Measurements from ENCODE around the gene RIMBP2.
"Not testable (repeated sequence)": the region's sequence is repeated elsewhere in the genome, so short reads cannot be mapped to it uniquely, and the experiment has no call there.

The RIMBP2 gene

GRCh38 chr12:130715998-130716968 is at the start of gene RIMBP2:
RIMBP2 (minus strand) TSS chr12:130716299; CDS start chr12:130479013, 237,286 bp downstream.
- no peak for DNase-seq

GRCh38 chr12:130765186-130765659 is 49.1 kb upstream of the RIMBP2 start:
- DNase-seq = no peak

GRCh38 chr12:130764475-130765185 is 48.5 kb upstream of the RIMBP2 start:
- DNase-seq = peak; percentile 14

GRCh38 chr12:130764073-130764472 is 48.0 kb upstream of the RIMBP2 start:
- no peak for DNase-seq

GRCh38 chr12:130762319-130762675 is 46.2 kb upstream of the RIMBP2 start:
- DNase-seq = no peak

GRCh38 chr12:130761537-130762318 is 45.6 kb upstream of the RIMBP2 start:
- peak; percentile 2 for DNase-seq

GRCh38 chr12:130754234-130754901 is 38.3 kb upstream of the RIMBP2 start:
- no peak for DNase-seq

- DNase-seq = no peak
Observed at GRCh38 chr12:130752692-130753230, 36.7 kb upstream of the RIMBP2 start.

- not testable (repeated sequence) for DNase-seq
Observed at GRCh38 chr12:130752037-130752436, 35.9 kb upstream of the RIMBP2 start.

GRCh38 chr12:130748786-130749185 is 32.7 kb upstream of the RIMBP2 start:
- no peak for DNase-seq

- DNase-seq = peak; percentile 4
Observed at GRCh38 chr12:130747867-130748740, 32.0 kb upstream of the RIMBP2 start.

GRCh38 chr12:130746546-130746945 is 30.4 kb upstream of the RIMBP2 start:
- no peak for DNase-seq

GRCh38 chr12:130745921-130746320 is 29.8 kb upstream of the RIMBP2 start:
- no peak for DNase-seq

GRCh38 chr12:130744274-130744673 is 28.2 kb upstream of the RIMBP2 start:
- DNase-seq = no peak

GRCh38 chr12:130743606-130744005 is 27.5 kb upstream of the RIMBP2 start:
- no peak for DNase-seq

GRCh38 chr12:130743176-130743575 is 27.1 kb upstream of the RIMBP2 start:
- no peak for DNase-seq

GRCh38 chr12:130742716-130743115 is 26.6 kb upstream of the RIMBP2 start:
- no peak for DNase-seq

- DNase-seq = no peak
Observed at GRCh38 chr12:130742112-130742511, 26.0 kb upstream of the RIMBP2 start.

GRCh38 chr12:130739571-130739970 is 23.5 kb upstream of the RIMBP2 start:
- no peak for DNase-seq

- DNase-seq = not testable (repeated sequence)
Observed at GRCh38 chr12:130738403-130738802, 22.3 kb upstream of the RIMBP2 start.

- no peak for DNase-seq
Observed at GRCh38 chr12:130737731-130738130, 21.6 kb upstream of the RIMBP2 start.

Measured in amniotic stem cell (primary cell).